Measurements from ENCODE around the gene GMPR.

DNA sequence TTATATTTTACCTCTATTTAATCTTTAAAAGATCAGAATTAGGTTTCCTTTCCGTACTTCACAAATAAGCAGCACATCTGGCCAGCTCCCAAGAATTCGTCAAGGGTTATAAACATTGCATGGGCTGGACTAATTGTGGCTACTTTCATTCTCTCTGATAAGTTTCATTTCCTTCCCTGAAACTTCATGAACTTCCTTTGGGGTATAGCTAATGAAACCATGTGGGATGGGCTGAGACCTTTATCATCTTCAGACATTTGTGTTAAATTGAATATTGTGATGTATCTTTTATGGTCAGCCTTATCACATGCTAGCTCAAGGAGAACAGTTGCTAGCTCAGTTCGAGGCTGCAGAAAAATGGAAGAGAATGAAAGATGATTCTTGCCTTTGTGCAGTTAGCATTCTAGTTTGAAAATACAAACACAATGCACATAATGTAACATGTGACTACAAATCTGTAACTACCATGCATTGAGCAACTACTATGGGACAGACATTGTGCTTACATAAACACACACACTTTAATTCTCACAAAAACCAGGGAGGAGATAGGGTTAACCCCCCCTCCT, 1.7 kb upstream of the GMPR start:
- TF ChIP-seq RFX5 (IDR thresholded peaks at IDR 0.05; ENCODE audit: low read depth, low read length) (no peak), MYC (IDR thresholded peaks at IDR 0.05; ENCODE audit: insufficient read depth, insufficient read length, insufficient replicate concordance, low read length, severe bottlenecking) (no peak), NFXL1 (IDR thresholded peaks at IDR 0.05; ENCODE audit: borderline replicate concordance) (no peak), HDAC6 (IDR thresholded peaks at IDR 0.05; ENCODE audit: unreplicated experiment) (no peak)
- TF ChIP-seq, protein P1, sequence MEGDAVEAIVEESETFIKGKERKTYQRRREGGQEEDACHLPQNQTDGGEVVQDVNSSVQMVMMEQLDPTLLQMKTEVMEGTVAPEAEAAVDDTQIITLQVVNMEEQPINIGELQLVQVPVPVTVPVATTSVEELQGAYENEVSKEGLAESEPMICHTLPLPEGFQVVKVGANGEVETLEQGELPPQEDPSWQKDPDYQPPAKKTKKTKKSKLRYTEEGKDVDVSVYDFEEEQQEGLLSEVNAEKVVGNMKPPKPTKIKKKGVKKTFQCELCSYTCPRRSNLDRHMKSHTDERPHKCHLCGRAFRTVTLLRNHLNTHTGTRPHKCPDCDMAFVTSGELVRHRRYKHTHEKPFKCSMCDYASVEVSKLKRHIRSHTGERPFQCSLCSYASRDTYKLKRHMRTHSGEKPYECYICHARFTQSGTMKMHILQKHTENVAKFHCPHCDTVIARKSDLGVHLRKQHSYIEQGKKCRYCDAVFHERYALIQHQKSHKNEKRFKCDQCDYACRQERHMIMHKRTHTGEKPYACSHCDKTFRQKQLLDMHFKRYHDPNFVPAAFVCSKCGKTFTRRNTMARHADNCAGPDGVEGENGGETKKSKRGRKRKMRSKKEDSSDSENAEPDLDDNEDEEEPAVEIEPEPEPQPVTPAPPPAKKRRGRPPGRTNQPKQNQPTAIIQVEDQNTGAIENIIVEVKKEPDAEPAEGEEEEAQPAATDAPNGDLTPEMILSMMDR (IDR thresholded peaks at IDR 0.05 in 2 of 3, conservative IDR thresholded peaks at IDR 0.05 in 1 of 3; ENCODE audit: control insufficient read depth in 2 of 3, extremely low read depth in 1 of 3, insufficient read depth in 1 of 3, low read depth in 3 of 3, low read length in 3 of 3), result no peak
- TF ChIP-seq, protein P2, sequence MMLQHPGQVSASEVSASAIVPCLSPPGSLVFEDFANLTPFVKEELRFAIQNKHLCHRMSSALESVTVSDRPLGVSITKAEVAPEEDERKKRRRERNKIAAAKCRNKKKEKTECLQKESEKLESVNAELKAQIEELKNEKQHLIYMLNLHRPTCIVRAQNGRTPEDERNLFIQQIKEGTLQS (IDR thresholded peaks at IDR 0.05; ENCODE audit: borderline replicate concordance, extremely low read depth, low read depth, low read length), result no peak
- TF ChIP-seq, protein P3, sequence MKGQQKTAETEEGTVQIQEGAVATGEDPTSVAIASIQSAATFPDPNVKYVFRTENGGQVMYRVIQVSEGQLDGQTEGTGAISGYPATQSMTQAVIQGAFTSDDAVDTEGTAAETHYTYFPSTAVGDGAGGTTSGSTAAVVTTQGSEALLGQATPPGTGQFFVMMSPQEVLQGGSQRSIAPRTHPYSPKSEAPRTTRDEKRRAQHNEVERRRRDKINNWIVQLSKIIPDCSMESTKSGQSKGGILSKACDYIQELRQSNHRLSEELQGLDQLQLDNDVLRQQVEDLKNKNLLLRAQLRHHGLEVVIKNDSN (IDR thresholded peaks at IDR 0.05; ENCODE audit: borderline replicate concordance, extremely low read length, insufficient read depth, low read depth, low read length), result no peak
- TF ChIP-seq, protein P4, sequence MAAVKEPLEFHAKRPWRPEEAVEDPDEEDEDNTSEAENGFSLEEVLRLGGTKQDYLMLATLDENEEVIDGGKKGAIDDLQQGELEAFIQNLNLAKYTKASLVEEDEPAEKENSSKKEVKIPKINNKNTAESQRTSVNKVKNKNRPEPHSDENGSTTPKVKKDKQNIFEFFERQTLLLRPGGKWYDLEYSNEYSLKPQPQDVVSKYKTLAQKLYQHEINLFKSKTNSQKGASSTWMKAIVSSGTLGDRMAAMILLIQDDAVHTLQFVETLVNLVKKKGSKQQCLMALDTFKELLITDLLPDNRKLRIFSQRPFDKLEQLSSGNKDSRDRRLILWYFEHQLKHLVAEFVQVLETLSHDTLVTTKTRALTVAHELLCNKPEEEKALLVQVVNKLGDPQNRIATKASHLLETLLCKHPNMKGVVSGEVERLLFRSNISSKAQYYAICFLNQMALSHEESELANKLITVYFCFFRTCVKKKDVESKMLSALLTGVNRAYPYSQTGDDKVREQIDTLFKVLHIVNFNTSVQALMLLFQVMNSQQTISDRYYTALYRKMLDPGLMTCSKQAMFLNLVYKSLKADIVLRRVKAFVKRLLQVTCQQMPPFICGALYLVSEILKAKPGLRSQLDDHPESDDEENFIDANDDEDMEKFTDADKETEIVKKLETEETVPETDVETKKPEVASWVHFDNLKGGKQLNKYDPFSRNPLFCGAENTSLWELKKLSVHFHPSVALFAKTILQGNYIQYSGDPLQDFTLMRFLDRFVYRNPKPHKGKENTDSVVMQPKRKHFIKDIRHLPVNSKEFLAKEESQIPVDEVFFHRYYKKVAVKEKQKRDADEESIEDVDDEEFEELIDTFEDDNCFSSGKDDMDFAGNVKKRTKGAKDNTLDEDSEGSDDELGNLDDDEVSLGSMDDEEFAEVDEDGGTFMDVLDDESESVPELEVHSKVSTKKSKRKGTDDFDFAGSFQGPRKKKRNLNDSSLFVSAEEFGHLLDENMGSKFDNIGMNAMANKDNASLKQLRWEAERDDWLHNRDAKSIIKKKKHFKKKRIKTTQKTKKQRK (IDR thresholded peaks at IDR 0.05; ENCODE audit: low read depth, low read length), result no peak
